Vagina (tissue), 2 donors: ENCODE data around the gene STXBP1.

Experiments used
- CTCF ChIP-seq, 3 experiments: fragments of 450-650 bp in 2 of 3; fragments of 200-600 bp in 1 of 3; sonication (generic) in 1 of 3; IDR thresholded peaks; one replicate each; pipeline ENCODE4 v1.5.1; 2017 to 2019; ENCODE audit warnings: antibody characterized with exemption in 3 of 3, mild to moderate bottlenecking in 2 of 3, moderate library complexity in 2 of 3
- POLR2A ChIP-seq, 2 donors: fragments of 450-650 bp; IDR thresholded peaks; one replicate each; pipeline ENCODE4 v1.6.1; 2017; ENCODE audit warnings: antibody characterized with exemption in 2 of 2, mild to moderate bottlenecking in 2 of 2, moderate library complexity in 2 of 2
- POLR2AphosphoS5 ChIP-seq, 2 donors: sonication (generic); formaldehyde crosslinking; IDR thresholded peaks; one replicate each; pipeline ENCODE4 v1.9.0; 2017; ENCODE audit warnings: antibody characterized with exemption in 2 of 2, mild to moderate bottlenecking in 2 of 2, low read depth in 1 of 2; ENCODE audit not compliant: insufficient read depth in 1 of 2

GRCh38 chr9:127735530-127736185 is 123.6 kb downstream of the STXBP1 start:
- no peak for TF ChIP-seq CTCF (IDR thresholded peaks at IDR 0.05)
- TF ChIP-seq POLR2A (IDR thresholded peaks at IDR 0.05) = no peak
- TF ChIP-seq POLR2AphosphoS5 (IDR thresholded peaks at IDR 0.05; ENCODE audit: insufficient read depth in 1 of 2, low read depth in 1 of 2) = no peak
